HT-29 (cell line): ENCODE results near the gene SURF6. TPM values are rescaled to one million over a fixed set of nuclear protein-coding genes. Genes with fewer than 3 reads are reported as not detected.

Experiments used
- DNase-seq: peaks from one replicate; pipeline ENCODE4 v3.0.0-alpha.2; 2015; ENCODE audit warnings: low spot score
- total RNA-seq: library from RNA; depleted of rRNA; stranded (reverse); fragments of >200 nt; shearing (Covaris generic); gene quantifications from 2 replicates; pipeline ENCODE4 v1.2.3, GENCODE V29; 2014

Gene SURF6
- total RNA-seq, 1 experiment from 2014 or later = 32.1 TPM

DNA sequence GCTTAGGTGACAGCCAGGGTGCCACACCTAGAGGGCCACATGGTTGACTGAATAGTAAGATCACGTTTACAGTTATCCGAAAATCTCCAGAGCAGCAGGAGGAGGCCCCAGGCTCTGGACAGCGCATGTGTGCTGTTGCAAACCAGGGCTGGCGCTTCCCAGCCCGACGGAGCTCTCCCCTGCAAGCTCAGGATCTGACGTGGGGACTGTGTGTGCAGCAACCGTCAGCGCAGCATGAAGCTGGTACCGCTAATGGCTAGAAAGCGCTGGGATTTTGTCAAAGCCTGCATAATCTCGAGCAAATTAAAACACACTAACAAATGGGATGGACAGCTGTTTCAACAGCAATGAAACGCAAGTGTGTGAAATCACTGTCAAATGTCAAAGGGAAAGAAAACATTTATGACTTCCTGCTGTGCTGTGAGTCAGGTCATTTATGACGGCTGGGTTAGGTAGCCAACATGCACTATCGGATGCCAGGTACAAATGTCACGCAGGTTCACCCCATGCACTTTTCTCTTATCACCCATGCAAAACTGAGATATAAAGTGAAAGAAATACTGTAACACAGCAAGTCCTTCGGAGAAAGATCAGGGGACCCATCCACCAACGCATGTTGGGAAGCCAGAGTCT lies 32.4 kb upstream of the SURF6 start:
- DNase-seq = no peak

DNA sequence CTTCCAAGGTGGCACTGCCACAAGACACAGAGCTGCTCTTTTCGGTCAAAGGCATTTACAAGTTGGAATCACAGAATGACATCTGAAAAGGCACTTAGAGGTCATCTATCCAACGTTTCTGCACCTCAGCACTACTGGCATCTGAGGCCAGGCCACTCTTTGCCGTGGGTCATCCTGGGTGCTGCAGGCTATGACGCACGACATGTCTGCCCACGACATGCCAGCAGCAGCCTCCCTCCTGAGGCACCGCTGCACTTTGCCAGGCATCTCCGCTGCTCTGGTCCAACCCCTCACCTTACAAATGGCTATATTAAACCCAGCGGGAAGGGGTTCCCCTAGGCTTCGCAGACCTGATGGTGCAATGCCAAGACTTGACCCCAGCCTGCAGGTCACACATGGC lies 31.8 kb upstream of the SURF6 start:
- no peak for DNase-seq

DNA sequence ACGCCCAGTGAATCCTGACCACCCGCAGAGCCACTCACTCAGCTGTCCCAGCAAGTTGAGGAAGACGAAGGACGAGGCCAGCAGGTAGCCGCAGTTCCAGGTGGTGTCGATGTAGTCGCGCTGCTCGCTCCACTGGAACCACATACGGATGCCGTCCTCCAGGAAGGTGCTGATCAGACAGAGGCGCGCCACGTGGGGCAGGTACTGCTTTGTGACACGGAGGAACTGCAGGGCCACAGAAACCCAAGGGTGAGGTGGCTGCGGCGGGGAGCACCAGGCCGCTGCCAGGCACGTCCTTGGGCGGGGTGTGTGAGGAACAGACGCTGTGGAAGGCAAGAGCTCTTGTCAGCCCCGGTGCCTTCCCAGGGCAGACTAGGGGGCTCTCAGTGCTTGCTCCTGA lies 31.2 kb upstream of the SURF6 start:
- DNase-seq = no peak

DNA sequence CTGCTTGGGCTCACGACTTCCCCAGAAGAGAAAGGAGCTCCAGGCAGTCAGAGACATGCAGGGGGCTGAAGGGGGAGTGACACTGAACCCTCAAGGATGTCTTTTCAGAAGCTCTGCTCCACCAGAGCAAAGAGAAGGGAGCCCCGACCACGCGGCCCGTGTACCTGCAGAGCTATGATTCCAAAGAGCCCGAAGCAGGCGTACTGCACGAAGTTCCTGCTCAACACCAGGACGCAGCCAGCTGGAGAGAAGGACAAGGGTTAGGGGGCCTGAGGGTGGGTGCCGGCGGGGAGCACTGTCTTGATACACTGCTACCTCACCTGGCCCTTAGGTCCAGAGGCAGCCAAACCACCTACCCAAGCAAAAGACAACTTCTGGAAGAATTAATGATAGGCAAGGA lies 30.4 kb upstream of the SURF6 start:
- no peak for DNase-seq

DNA sequence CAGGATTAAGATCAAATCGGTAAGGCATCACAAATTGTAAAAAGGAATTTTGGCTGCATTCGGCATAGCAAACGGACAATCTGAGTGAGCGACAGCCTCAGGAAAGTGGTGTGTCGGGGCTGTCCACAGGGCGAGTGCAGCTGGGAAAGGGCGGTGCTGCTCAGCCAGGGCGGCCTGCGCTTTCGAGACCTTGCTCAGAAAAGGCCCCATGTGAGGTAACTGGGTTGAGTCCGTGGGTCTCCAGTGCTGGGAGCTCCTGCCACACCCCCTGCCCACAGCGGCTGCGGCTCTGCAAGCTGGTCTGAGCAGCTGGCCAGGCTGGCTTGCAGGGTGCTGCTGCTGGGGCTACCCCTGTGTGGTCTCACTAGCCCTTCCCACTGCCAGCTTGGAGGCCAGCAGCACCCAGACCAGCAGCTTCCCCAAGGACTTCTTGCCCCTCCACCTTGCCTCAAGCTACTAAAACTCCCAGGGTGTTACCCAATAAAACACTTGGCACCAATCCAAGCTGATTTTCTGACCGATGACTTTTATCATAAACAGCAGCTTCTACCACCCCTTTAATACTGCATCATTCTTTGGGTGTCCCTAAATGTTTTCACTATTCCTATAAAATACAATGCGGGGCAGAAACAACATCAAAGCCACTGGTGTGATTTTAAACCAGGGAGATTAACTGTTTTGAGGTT lies 26.5 kb upstream of the SURF6 start:
- no peak for DNase-seq

DNA sequence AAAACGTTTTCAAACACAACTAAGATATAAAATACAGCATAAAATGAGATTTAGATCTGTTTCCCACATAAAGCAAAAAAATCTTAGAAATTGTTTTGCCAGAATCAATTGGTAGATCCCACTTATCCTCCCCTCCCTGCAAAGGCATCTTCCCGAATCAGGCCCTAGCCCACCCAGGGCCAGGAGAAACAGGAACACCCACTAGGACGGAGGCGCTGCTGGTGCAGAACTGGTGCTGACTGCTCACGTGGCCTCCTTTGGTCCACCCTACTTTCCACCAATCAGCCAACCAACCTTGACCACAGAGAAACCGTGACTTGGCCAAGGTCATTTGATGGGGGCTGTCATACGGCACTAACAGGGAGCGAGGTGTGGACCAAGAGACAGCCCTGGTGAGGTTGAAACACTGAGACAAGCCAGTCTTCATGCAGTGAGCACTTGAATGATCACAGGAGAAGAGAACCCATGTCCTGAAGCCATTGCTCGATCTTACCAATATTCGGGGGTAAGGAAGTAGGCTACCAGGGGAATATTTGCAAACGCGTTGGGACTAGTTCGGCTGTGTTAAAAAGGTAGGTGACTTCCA lies 25.6 kb upstream of the SURF6 start:
- no peak for DNase-seq

DNA sequence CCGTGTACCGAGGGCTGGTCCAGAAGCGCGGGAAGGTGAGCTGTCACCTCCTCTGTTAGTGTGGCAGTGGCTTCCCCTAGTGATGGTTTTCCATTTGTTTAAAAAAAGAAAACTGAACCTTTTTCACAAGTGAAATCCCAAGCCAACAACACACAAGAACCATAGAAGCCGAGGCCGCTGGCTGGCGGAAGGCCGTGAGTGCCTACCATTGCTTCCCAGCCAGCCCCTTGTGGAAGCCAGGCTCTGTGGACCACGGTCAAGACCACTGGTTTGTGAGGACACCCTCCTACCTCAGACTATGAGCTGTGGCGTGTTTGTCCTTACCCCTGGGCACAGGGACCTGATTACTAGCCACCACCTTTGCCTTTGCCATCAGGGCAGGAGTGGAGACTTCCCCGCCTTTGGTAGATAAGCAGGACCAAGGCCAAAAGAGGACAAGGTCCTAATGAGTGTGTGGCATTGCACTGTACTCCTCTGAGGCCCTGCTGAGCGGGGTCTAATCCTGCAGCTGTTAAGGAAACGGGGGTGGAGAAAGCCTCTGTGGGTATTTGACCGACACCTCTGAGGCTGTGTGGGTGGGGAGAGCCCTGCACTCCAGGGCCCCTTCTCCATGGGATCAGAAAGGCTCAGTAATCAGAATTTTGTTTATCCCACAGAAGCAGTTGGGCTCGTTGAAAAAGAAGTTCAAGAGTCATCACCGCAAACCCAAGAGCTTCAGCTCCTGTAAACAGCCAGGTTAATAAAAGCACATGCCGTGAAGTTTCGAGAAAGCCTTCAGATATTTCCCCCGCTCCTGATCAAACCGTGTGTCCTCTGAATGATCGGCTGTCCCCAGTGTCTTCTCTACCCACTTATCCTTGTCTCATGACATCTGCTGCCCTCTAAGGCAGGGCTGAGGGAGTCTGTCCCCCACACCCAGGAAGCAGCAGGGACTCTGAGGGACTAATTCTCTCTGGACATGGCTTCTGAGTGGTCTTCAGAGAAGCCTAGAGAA lies 24.7 kb upstream of the SURF6 start:
- no peak for DNase-seq

DNA sequence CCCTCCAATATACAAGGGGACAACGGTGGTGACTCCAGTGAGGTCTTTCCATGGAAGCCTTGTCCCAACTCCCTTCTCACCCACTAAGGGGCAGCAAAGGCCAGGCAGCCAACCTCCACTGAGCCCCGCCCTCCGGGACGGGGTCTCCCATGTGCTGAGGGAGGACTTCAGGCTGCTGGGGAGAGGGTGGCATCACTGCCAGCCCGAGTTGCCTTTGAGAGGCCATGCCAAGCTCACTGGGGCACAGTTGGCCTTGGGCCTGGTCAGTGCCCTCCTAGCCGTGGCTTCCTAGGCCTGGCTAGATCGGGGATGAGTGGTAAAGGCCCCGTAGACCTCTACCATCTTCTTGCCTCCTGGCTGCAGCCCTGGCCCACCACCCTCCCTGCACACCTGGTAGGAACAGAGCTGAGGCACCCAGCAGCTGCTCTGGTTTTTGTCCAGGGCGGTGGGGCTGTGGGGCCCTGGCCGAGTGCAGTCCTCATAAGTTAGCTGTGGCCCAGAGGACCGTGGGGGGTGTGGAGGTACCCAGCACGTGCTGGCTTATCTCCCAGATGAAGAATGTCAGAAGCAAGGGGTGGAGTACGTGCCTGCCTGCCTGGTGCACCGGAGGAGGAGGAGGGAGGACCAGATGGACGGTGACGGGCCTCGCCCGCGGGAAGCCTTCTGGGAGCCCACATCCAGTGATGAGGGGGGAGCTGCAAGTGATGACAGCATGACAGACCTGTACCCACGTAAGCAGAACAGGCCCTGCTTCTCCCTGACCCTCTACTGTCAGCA lies 23.6 kb upstream of the SURF6 start:
- no peak for DNase-seq

DNA sequence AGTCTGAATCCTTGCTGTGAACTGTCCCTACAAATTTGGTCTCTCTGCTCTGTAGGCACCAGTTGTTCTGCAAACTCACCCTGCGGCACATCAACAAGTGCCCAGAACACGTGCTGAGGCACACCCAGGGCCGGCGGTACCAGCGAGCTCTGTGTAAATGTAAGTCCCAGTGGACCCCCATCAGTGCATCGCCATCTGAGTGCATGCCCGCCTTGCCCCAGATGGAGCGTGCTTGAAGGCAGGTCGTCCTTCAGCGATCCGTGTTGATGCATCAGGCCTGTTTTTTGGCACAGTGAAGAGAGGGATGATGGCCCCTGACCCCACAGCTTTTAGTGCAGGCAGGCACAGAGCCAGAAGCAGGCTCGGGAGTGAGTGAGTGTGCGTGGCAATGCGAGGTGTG lies 21.7 kb upstream of the SURF6 start:
- DNase-seq = no peak

DNA sequence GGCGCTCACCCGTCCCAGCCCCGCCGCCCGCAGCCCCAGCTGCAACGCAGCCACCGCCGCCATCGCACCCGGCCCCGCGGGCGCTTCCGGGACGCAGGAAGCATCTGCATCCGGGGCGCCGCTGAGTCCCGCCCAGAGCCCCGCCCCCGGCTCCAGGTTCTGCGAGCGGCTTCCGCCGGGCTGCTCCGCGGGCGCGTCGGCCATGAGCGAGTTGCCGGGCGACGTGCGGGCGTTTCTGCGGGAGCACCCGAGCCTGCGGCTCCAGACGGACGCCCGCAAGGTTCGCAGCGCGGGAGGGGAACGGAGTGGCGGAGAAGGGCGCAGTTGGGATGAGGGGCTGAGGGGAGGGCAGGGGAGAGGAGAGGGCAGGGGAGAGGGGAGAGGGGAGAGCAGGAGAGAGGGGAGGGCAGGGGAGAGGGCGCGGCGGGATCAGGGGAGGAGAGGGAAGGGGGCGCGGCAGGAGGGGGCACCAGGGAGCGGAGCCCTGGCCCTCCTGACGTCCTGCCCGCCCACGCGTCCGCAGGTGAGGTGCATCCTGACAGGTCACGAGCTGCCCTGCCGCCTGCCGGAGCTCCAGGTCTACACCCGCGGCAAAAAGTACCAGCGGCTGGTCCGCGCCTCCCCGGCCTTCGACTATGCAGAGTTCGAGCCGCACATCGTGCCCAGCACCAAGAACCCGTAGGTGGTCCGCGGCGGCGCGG lies 20.6 kb upstream of the SURF6 start, which contains the start of the genes SURF1 and SURF2:
Gene SURF1, minus strand, starts transcription at position 97 of the 701 bp plus-strand sequence. Its CDS starts 34 bp downstream, at position 63.
Gene SURF2, plus strand, starts transcription at position 160 of the 701 bp plus-strand sequence. Its CDS starts 43 bp downstream, at position 203.
- peak; percentile 81 for DNase-seq

DNA sequence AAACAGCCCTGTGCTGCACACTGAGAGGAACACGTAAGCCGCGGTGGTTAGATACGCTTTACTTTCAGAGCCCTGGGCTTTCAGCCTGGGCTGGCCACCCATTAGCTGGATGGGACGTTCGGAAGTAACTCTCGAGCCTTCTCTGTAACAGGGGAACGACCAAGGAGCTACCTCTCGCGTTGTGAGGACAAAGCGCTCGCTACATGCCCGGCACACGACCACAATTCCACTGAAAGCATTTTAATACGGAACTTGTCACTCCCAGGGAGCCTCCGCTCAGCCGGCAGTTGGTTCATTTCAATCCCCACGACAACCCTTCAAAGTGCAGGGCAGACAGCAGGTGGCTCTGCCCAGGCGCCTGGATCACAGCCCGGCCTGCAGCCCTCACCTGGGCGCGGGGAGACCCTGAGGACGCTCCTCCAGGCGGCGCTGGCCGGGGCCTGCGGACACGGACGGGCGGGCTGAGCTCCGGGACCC lies 19.9 kb upstream of the SURF6 start:
- peak; percentile 52 for DNase-seq

DNA sequence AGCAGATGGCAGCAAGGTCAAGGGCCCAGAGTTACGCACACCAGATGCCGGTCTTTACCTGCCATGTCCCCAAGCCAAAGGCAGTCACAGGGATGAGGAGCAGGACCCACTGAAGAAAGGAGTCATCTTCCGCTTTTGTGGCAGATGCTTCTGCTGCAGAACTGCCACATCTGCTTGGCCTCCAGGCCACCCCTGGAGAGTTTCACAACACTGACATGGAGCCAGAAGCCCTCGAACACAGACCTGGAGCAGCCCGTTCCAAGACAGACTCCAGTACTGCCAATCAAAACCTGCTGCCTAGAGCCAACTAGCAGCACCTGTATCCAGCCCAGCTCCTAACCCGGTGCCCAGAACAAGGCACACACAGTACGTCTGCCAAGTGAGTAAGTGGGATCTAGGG lies 18.8 kb upstream of the SURF6 start:
- no peak for DNase-seq

DNA sequence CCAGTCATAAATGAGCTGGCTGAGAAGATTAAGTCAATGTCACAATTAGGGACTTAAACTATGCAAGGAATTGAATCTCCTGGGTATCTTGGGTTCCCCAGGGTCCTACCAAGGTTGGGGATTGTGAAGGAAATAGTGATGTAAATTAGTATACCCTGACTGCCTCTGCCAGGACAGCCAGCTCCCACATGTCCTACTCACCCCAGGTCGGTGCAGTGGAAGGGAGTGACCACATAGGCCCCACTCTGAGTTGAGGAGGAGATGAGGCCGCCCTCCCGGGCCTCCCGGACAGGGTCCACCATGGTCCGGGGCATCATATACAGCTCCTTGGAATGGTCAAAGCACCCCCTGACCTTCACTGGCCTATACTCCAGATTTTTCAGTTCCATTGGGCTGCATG lies 17.6 kb upstream of the SURF6 start:
- DNase-seq = no peak

DNA sequence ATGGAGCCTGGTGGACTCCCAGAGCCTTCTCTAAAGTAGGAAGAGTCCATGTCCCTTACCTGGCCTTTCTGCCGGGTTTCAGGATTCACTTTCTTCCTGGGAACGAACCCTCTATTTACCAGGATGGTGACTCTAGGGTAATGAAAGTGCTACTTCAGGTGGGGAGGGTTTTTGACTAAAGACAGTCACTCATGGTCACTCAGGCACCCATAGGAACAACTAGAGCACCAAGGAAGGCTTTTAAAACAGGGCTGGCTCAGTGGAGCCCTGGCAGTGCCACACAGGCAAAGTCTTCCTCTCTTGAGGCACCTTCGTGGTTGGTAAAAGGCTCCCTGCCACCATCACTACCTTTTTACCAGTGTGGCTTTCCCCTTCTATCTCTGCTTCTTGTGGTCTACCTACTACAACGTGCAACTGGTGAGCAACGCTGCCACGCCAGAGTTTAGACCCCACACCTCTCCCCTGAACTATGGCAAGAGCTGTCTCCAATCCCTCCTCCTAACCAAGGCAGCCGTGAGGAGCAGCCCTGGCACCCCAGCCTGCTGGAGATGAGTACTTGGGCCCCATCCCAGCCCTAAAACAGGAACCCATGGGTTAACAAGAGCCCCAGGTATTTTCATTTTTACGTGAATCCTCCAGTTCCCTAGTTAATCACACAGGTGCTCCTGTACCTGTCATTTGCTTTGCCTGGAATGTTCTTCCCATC lies 16.8 kb upstream of the SURF6 start:
- no peak for DNase-seq

DNA sequence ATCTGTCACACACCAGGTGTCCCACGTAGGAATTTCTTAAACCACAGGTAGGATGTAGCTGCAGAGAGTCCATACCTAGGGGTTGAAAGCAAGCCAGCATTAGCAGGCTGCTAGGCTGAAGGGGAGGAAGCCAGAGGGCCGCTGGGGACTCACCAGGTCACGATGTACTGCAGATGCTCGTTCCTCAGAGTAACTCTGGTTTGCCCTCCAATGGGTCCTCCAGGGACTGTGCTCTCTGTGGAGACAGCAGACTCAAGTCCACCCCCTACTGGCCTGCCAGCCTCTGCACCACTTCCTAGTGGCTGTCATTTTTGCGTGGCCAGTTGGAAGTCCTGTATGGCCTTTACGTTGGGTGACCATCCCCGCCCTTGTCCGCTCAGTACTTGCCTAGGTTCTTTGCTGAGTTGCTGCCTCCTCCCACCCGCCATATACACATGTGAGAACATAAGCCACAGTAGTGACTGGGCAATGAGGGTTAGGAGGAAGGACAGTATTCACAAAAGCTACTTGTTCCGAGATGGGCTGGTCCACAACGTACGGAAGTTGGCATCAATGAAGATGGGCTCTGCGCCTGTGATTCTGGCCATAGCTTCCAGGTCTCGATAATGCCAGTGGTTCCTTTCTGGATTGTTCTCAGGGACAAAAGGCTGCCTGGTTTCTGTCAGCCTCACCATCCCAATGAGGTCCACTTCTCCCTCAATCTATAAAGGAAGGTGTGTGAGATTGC lies 16.1 kb upstream of the SURF6 start:
- DNase-seq = peak; percentile 78

DNA sequence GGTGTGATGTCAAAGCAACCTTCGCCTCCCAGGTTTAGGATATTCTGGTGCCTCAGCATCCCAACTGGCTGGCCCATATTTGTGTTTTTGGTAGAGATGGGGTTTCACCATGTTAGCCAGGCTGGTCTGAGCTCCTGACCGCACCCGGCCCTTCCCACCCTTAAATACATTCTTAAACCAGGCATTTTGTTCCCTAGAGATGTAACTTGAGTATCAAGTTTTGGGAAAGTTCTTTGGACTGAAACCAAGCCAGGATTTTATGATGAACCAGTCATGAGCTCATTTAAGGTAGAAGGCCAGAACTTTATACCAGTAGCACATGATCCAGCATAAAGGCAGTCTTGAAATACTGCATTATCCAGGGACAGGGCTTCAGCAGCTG lies 15.5 kb upstream of the SURF6 start:
- DNase-seq = no peak

DNA sequence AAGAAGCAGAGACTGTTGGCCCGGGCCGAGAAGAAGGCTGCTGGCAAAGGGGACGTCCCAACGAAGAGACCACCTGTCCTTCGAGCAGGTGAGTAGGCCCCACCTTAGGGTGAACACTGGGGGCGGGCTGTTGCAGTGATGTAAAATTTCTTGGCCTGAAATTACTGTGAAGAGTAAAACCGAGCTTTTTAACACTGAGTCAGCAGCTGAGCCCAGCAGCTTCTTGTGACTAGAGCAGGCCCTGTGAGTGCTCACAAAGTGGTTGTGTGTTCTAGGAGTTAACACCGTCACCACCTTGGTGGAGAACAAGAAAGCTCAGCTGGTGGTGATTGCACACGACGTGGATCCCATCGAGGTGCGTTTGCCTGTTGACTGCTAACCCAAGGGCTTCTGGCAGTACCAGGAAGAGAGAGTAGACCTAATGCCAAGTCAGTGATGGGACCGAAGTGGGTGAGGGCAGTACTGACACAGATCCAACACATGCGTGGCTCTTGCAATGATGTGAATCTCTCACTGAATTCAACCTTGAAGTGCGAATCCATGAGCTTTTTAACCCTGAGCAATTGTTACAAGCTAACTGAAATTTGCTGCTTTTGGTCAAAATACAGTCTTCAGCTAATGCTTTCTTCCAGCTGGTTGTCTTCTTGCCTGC lies 14.1 kb upstream of the SURF6 start:
- DNase-seq = no peak
